ENCODE results near the gene TMOD1.
"Not testable (repeated sequence)": the region's sequence is repeated elsewhere in the genome, so short reads cannot be mapped to it uniquely, and the experiment has no call there.

TMOD1 gene

GRCh38 chr9:97563458-97564135, 62.1 kb downstream of the TMOD1 start:
- in situ Hi-C loops (cut with MboI; ENCODE audit: low sequenced_read_pairs) = no loop called here

- in situ Hi-C loops (cut with MboI; ENCODE audit: low sequenced_read_pairs) = no loop called here
These were observed 63.1 kb downstream of the TMOD1 start for GRCh38 chr9:97564291-97565175.

- in situ Hi-C loops (cut with MboI; ENCODE audit: low sequenced_read_pairs) = no loop called here
These were observed 63.8 kb downstream of the TMOD1 start for GRCh38 chr9:97565262-97565661.

GRCh38 chr9:97567182-97567893, 65.9 kb downstream of the TMOD1 start:
- in situ Hi-C loops (cut with MboI; ENCODE audit: low sequenced_read_pairs) = no loop called here

- in situ Hi-C loops (cut with MboI; ENCODE audit: low sequenced_read_pairs) = no loop called here
These were observed 66.4 kb downstream of the TMOD1 start for GRCh38 chr9:97567894-97568202.

GRCh38 chr9:97568461-97569275, 67.2 kb downstream of the TMOD1 start:
- in situ Hi-C loops (cut with MboI; ENCODE audit: low sequenced_read_pairs) = no loop called here

GRCh38 chr9:97570899-97571298, 69.4 kb downstream of the TMOD1 start:
- in situ Hi-C loops (cut with MboI; ENCODE audit: low sequenced_read_pairs) = no loop called here

GRCh38 chr9:97571664-97572063, 70.2 kb downstream of the TMOD1 start:
- in situ Hi-C loops (cut with MboI; ENCODE audit: low sequenced_read_pairs) = no loop called here

- in situ Hi-C loops (cut with MboI; ENCODE audit: low sequenced_read_pairs) = no loop called here
These were observed 70.9 kb downstream of the TMOD1 start for GRCh38 chr9:97572196-97572891.

GRCh38 chr9:97572892-97573365, 71.5 kb downstream of the TMOD1 start:
- in situ Hi-C loops (cut with MboI; ENCODE audit: low sequenced_read_pairs) = no loop called here

- in situ Hi-C loops (cut with MboI; ENCODE audit: low sequenced_read_pairs) = no loop called here
These were observed 72.1 kb downstream of the TMOD1 start for GRCh38 chr9:97573482-97574073.

GRCh38 chr9:97574101-97574571, 72.7 kb downstream of the TMOD1 start:
- in situ Hi-C loops (cut with MboI; ENCODE audit: low sequenced_read_pairs) = not testable (repeated sequence)

GRCh38 chr9:97574921-97575672, 73.6 kb downstream of the TMOD1 start:
- in situ Hi-C loops (cut with MboI; ENCODE audit: low sequenced_read_pairs) = not testable (repeated sequence)

- in situ Hi-C loops (cut with MboI; ENCODE audit: low sequenced_read_pairs) = no loop called here
These were observed 74.3 kb downstream of the TMOD1 start for GRCh38 chr9:97575673-97576200.

- in situ Hi-C loops (cut with MboI; ENCODE audit: low sequenced_read_pairs) = no loop called here
These were observed 75.6 kb downstream of the TMOD1 start for GRCh38 chr9:97577051-97577450.

- in situ Hi-C loops (cut with MboI; ENCODE audit: low sequenced_read_pairs) = no loop called here
These were observed 77.4 kb downstream of the TMOD1 start for GRCh38 chr9:97578846-97579245.

- in situ Hi-C loops (cut with MboI; ENCODE audit: low sequenced_read_pairs) = no loop called here
These were observed 78.4 kb downstream of the TMOD1 start for GRCh38 chr9:97579914-97580313.

- in situ Hi-C loops (cut with MboI; ENCODE audit: low sequenced_read_pairs) = not testable (repeated sequence)
These were observed 80.1 kb downstream of the TMOD1 start for GRCh38 chr9:97581590-97581989.

- in situ Hi-C loops (cut with MboI; ENCODE audit: low sequenced_read_pairs) = not testable (repeated sequence)
These were observed 83.3 kb downstream of the TMOD1 start for GRCh38 chr9:97584778-97585177.
